Measurements from ENCODE around the gene ASPHD2.

DNA sequence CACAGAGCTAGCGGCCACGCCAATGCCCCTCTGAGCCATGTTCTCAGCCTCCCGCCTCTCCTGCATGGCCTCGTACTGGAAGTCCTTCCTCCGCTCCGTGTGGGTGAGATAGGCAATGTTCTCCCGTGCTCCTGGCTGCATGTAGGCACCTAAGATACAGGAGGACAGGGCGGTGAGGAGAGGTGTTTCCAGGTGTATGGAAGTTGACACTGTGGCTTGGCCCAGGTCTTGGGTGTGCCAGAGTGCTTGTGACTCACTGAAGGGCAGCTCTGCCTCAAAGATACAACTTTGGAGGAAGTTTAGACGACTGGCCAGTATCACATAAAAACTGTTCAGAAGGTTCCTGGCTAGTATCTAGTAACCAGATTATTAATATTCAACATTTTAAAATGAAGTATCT is 63.2 kb downstream of the ASPHD2 start:
- TF ChIP-seq, protein P1, sequence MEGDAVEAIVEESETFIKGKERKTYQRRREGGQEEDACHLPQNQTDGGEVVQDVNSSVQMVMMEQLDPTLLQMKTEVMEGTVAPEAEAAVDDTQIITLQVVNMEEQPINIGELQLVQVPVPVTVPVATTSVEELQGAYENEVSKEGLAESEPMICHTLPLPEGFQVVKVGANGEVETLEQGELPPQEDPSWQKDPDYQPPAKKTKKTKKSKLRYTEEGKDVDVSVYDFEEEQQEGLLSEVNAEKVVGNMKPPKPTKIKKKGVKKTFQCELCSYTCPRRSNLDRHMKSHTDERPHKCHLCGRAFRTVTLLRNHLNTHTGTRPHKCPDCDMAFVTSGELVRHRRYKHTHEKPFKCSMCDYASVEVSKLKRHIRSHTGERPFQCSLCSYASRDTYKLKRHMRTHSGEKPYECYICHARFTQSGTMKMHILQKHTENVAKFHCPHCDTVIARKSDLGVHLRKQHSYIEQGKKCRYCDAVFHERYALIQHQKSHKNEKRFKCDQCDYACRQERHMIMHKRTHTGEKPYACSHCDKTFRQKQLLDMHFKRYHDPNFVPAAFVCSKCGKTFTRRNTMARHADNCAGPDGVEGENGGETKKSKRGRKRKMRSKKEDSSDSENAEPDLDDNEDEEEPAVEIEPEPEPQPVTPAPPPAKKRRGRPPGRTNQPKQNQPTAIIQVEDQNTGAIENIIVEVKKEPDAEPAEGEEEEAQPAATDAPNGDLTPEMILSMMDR (IDR thresholded peaks at IDR 0.05) = no peak
- TF ChIP-seq POLR2A (IDR thresholded peaks at IDR 0.05) = no peak
